IPS-18c (cell line): ENCODE data around the gene MTHFSD.
A peak's percentile ranks its signal among the peaks of the same experiment; 100 is the strongest.

Source experiments
- H3K4me3 ChIP-seq: 2 replicates; pipeline ENCODE4 v1.7.0; 2013; ENCODE audit warnings: low read depth, mild to moderate bottlenecking, low read length, moderate library complexity; ENCODE audit not compliant: insufficient read depth
- H3K9me3 ChIP-seq: one replicate; pipeline ENCODE4 v1.6.1; 2013; ENCODE audit warnings: mild to moderate bottlenecking, low read length, moderate library complexity; ENCODE audit not compliant: control insufficient read depth, insufficient read depth

Gene MTHFSD

GRCh38 chr16:86565181-86565631, 10.2 kb upstream of the MTHFSD start:
- Histone ChIP-seq H3K4me3 (no peak overlapping the region; the same call in 1 of the 2 replicates), H3K9me3 (no peaks in the 10 kb centered on the region)

- H3K4me3 ChIP-seq = peak overlapping the region; percentile 25; the same call in 1 of the 2 replicates
- H3K9me3 ChIP-seq = no peaks in the 10 kb centered on the region
Observed at GRCh38 chr16:86563469-86564345, 8.7 kb upstream of the MTHFSD start.

GRCh38 chr16:86562356-86562755, 7.3 kb upstream of the MTHFSD start:
- no peak overlapping the region for H3K4me3 ChIP-seq
- no peaks in the 10 kb centered on the region for H3K9me3 ChIP-seq

- no peak overlapping the region for H3K4me3 ChIP-seq
- H3K9me3 ChIP-seq = no peaks in the 10 kb centered on the region
Observed at GRCh38 chr16:86559802-86560305, 4.8 kb upstream of the MTHFSD start.

- Histone ChIP-seq H3K4me3 (no peak overlapping the region), H3K9me3 (no peaks in the 10 kb centered on the region)
Observed at GRCh38 chr16:86558355-86559193, 3.5 kb upstream of the MTHFSD start.

- Histone ChIP-seq H3K4me3 (no peak overlapping the region), H3K9me3 (no peaks in the 10 kb centered on the region)
Observed at GRCh38 chr16:86557587-86557986, 2.6 kb upstream of the MTHFSD start.

GRCh38 chr16:86556576-86556975, 1.5 kb upstream of the MTHFSD start:
- H3K9me3 ChIP-seq = no peaks in the 10 kb centered on the region
- H3K4me3 ChIP-seq = no peak overlapping the region

- no peaks in the 10 kb centered on the region for H3K9me3 ChIP-seq
- peak overlapping the region; percentile 81 for H3K4me3 ChIP-seq
Observed at GRCh38 chr16:86555704-86556075, 655 bp upstream of the MTHFSD start.

GRCh38 chr16:86554599-86554916, 477 bp downstream of the MTHFSD start:
- Histone ChIP-seq H3K9me3 (no peaks in the 10 kb centered on the region), H3K4me3 (peak overlapping the region; percentile 81)

- Histone ChIP-seq H3K4me3 (no peak overlapping the region), H3K9me3 (no peaks in the 10 kb centered on the region)
Observed at GRCh38 chr16:86553356-86553755, 1.7 kb downstream of the MTHFSD start.

- Histone ChIP-seq H3K4me3 (no peak overlapping the region), H3K9me3 (no peaks in the 10 kb centered on the region)
Observed at GRCh38 chr16:86550281-86550680, 4.8 kb downstream of the MTHFSD start.

GRCh38 chr16:86549893-86550190, 5.2 kb downstream of the MTHFSD start:
- Histone ChIP-seq H3K9me3 (no peaks in the 10 kb centered on the region), H3K4me3 (no peak overlapping the region)

GRCh38 chr16:86549076-86549892, 5.8 kb downstream of the MTHFSD start:
- Histone ChIP-seq H3K4me3 (no peak overlapping the region), H3K9me3 (no peaks in the 10 kb centered on the region)

GRCh38 chr16:86547286-86547685, 7.7 kb downstream of the MTHFSD start:
- Histone ChIP-seq H3K4me3 (no peak overlapping the region), H3K9me3 (no peaks in the 10 kb centered on the region)

- Histone ChIP-seq H3K4me3 (no peak overlapping the region), H3K9me3 (no peaks in the 10 kb centered on the region)
Observed at GRCh38 chr16:86546638-86547013, 8.4 kb downstream of the MTHFSD start.

GRCh38 chr16:86545954-86546637, 8.9 kb downstream of the MTHFSD start:
- no peaks in the 10 kb centered on the region for H3K9me3 ChIP-seq
- H3K4me3 ChIP-seq = no peak overlapping the region

GRCh38 chr16:86545481-86545880, 9.6 kb downstream of the MTHFSD start:
- no peak overlapping the region for H3K4me3 ChIP-seq
- no peaks in the 10 kb centered on the region for H3K9me3 ChIP-seq
